ENCODE data around the gene SERGEF. TPM values are rescaled to one million over a fixed set of nuclear protein-coding genes. Genes with fewer than 3 reads are reported as not detected.

Gene SERGEF
- total and polyA plus RNA-seq, 5 experiments from 2014 or later = 46.5 to 70.3 (median 61.8) TPM

DNA sequence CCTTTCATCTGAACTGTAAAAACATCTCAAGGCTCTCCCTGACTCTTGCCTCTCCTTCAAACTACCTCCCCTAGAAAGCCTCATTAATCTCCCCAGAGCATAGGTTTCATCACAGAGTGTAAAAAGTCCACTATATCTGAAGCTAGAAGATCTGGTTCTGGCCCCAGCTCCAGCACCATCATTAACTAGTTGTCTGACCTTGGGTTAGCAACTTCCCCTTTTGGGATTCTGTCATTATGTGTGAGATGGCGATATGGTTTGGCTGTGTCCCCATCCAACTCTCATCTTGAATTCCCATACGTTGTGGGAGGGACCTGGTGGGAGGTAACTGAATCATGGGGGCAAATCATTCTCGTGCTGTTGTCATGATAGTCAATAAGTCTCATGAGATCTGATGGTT, 181.0 kb downstream of the SERGEF start:
- no peak overlapping the region for H3K27ac Mint-ChIP-seq
- H3K27me3 Mint-ChIP-seq = no peaks in the 10 kb centered on the region
- POLR2A ChIA-PET = no interaction called here
- H3K4me1 Mint-ChIP-seq = peaks cover 0 to 6% (median 0%) of the 10 kb centered on the region in 4 donors
- peaks cover 11 to 42% (median 30%) of the 10 kb centered on the region in 3 donors for H3K36me3 Mint-ChIP-seq
- ATAC-seq (no peak), DNase-seq (no peak)
- no peaks in the 10 kb centered on the region for H3K9me3 Mint-ChIP-seq
- no peak overlapping the region for H3K4me3 Mint-ChIP-seq

DNA sequence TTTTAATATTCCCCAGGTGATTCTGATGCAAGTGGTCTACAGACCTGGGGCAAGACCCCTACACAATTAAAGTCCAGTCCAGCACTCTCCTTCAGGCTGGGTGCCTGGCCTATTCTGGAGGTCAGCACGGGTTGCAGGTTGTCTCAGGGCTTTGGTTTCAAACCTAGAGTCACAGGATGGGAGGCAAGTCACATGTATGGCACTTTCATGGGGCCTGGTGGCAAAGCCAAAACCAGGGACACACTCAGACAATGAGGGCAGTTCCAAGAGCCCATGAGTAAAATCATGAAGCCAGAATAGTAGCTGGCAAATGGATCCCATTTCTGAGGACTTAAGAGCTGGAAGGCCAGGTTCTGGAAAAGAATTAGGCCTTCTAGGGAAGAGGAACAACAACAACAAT, 181.6 kb downstream of the SERGEF start:
- H3K4me1 Mint-ChIP-seq = peaks cover 0 to 3% (median 0%) of the 10 kb centered on the region in 4 donors
- H3K4me3 Mint-ChIP-seq = no peak overlapping the region
- ATAC-seq (no peak), DNase-seq (no peak)
- H3K36me3 Mint-ChIP-seq = peaks cover 11 to 44% (median 31%) of the 10 kb centered on the region in 3 donors
- POLR2A ChIA-PET = no interaction called here
- H3K27me3 Mint-ChIP-seq = no peaks in the 10 kb centered on the region
- no peak overlapping the region for H3K27ac Mint-ChIP-seq
- H3K9me3 Mint-ChIP-seq = no peaks in the 10 kb centered on the region

DNA sequence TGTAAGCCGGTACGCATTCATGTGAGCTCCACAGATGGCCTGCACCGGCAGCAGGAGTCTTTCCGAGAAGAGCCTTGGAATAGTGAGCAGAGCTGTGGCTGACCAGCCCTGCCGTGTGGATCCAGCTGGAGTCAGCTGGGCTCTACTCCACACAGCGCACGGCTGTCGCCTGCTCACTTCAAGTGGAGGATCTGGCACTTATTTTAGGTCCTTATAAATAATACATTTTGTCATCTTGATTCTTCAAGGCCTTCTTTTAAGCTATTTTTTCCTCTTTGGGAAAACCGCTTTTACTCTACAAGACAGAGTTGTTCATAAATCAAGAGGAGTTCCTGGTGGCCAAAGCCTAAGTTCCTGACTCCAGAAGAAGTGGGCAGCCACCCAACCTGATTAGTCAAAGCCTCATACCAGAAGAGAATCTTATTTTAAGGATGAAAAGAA, 184.5 kb downstream of the SERGEF start:
- Mint-ChIP-seq H3K27me3 (no peaks in the 10 kb centered on the region), H3K36me3 (peaks cover 11 to 44% (median 33%) of the 10 kb centered on the region in 3 donors), H3K4me1 (peaks cover 0 to 3% (median 1%) of the 10 kb centered on the region in 4 donors), H3K9me3 (no peaks in the 10 kb centered on the region), H3K4me3 (no peak overlapping the region), H3K27ac (no peak overlapping the region)
- ATAC-seq = no peak
- no peak for DNase-seq
- POLR2A ChIA-PET = no interaction called here

DNA sequence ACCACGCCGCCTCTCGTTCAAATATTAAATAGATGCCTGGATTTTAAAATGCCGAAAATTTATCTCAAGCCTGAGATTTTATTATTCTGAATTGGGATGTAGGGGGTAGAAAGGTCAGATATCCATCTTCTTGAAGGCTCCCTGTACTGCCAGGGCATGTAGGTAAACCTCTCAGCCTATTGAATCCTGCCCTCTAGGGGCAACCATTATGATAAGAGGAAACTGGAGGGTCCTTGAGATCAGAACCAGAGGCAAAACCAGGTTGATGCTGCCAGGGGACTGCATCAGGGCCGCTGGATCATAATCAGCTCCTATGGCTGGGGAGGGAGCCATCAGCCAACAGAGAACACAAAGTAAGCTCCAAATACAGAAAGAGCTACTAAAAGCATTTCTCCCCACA, 185.8 kb downstream of the SERGEF start:
- H3K27me3 Mint-ChIP-seq = no peaks in the 10 kb centered on the region
- no peak for ATAC-seq
- no peak for DNase-seq
- peaks cover 0 to 5% (median 1%) of the 10 kb centered on the region in 4 donors for H3K4me1 Mint-ChIP-seq
- H3K36me3 Mint-ChIP-seq = peaks cover 11 to 36% (median 30%) of the 10 kb centered on the region in 3 donors
- POLR2A ChIA-PET = no interaction called here
- H3K4me3 Mint-ChIP-seq = no peak overlapping the region
- H3K27ac Mint-ChIP-seq = peak overlapping the region in 1 of 10 donors; percentile 12
- H3K9me3 Mint-ChIP-seq = no peaks in the 10 kb centered on the region

DNA sequence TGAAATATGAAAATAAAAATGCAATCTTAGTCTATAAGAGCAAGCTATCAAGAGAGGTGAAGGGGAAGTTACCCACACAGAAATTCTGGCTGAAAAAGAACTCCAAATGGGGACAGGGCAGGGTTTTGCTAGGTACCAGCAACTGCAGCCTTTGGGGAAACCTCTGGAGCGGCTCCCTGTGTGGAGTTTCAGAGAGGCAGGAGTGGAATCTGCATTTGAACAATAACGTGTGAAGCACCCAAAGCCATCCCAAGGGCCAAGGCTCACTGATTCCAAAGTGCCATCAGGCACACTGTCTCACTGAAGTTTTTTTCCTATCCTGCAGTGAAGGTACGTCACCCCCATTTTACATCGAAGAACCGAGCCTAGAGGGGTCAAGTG, 190.5 kb downstream of the SERGEF start:
- Mint-ChIP-seq H3K4me1 (peaks cover 0 to 8% (median 1%) of the 10 kb centered on the region in 4 donors), H3K4me3 (no peak overlapping the region), H3K27ac (no peak overlapping the region), H3K36me3 (peaks cover 0 to 18% (median 7%) of the 10 kb centered on the region in 3 donors), H3K27me3 (no peaks in the 10 kb centered on the region), H3K9me3 (no peaks in the 10 kb centered on the region)
- DNase-seq = no peak
- no peak for ATAC-seq
- POLR2A ChIA-PET = no interaction called here

DNA sequence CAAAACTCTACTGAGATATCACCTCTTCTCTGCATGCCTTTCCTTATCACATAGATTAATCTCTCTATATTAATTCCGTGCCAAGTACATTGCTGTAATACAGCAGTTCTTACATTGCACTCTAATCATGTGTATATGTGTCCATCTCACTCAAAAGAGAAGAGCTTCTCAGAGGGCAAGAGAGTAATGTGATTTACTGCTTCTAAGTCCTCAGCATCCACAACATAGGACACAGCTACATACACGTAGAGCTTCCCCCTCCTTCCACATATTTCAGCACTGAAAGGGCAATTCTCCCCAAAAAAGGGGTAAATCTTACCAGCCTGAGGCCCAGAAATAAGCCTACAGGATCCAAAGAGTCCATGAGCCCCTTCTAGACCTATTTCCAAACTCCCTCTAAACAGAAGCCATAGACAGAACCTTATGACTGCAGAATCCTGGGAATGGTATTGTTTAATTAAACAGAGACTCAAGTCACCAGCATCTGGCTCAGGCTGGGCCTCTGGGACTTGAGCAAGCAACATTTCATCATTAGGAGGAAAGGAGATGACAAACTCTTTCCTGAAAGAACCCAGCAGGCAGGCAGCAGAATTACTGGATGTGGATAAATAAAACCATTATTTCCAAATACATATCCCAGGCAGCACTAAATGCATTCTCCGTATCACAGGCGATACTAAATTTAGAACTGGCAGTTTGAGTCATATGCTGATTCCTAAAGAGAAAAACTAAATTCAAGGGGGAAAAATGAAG, 191.0 kb downstream of the SERGEF start:
- Mint-ChIP-seq H3K36me3 (peaks cover 0 to 14% (median 7%) of the 10 kb centered on the region in 3 donors), H3K4me3 (no peak overlapping the region), H3K9me3 (no peaks in the 10 kb centered on the region), H3K27me3 (no peaks in the 10 kb centered on the region), H3K27ac (no peak overlapping the region), H3K4me1 (peaks cover 0 to 8% (median 1%) of the 10 kb centered on the region in 4 donors)
- DNase-seq (no peak), ATAC-seq (no peak)
- POLR2A ChIA-PET = no interaction called here

DNA sequence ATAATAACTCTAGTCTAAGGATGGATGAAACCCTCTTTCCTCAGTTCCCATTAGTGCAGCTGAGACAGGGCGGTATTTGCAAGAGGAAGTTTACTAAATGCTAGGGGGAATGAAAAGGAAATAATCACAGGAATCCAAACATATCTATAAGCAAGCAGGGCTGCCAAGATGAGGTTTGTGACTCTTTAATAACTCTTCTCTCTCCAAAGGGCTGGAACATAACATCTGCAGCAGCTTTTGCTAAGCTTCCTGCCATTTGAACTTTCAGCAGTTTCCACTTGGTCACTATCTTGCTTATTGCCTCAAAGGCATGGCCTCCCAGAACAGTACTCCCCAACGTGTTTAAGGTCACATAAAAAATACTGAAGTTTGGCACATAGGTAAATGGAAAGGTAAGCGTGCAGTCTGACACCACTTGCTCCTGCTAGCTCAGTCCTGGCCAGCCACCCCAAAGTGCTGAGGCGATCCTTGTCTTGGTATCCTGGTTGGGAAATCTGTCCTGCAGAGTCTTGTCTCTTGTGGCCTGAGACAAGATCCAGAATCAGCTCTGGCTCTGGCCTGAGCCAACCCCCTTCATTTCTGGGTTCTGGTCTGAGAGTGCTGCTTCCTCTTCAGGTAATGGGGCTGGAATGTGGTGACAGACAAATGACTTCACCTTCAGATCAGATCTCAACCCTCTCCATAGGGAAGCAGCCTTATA, 196.5 kb downstream of the SERGEF start:
- H3K4me3 Mint-ChIP-seq = no peak overlapping the region
- no peak for ATAC-seq
- POLR2A ChIA-PET = no interaction called here
- peak overlapping the region in 2 of 10 donors; percentile 59 to 61 for H3K27ac Mint-ChIP-seq
- H3K27me3 Mint-ChIP-seq = no peaks in the 10 kb centered on the region
- H3K9me3 Mint-ChIP-seq = no peaks in the 10 kb centered on the region
- DNase-seq = no peak
- H3K4me1 Mint-ChIP-seq = peaks cover 0 to 6% (median 2%) of the 10 kb centered on the region in 4 donors
- peaks cover 0 to 21% (median 8%) of the 10 kb centered on the region in 3 donors for H3K36me3 Mint-ChIP-seq

DNA sequence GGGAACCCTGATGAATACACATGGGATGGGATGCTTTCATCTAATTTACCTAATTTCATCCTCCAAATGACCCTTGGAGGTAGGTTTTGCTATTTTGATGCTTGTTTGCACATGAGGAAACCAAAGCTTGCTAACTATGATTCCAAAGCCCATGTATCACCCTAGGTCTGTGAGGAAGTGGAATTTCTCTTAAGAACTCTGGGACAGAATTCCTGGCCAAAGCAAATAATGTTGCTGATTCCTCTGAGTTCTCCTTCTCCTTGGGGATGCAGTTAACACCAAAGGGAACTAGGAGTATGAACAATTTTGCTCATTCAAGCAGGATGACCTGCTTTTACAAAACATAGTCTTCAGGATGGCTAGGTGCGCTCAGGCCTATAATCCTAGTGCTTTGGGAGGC, 198.3 kb downstream of the SERGEF start:
- POLR2A ChIA-PET = no interaction called here
- Mint-ChIP-seq H3K27me3 (no peaks in the 10 kb centered on the region), H3K4me3 (no peak overlapping the region), H3K36me3 (peaks cover under 1 to 22% (median 13%) of the 10 kb centered on the region in 3 donors), H3K4me1 (peaks cover 0 to 9% (median 0%) of the 10 kb centered on the region in 4 donors), H3K27ac (no peak overlapping the region), H3K9me3 (no peaks in the 10 kb centered on the region)
- no peak for DNase-seq
- no peak for ATAC-seq

DNA sequence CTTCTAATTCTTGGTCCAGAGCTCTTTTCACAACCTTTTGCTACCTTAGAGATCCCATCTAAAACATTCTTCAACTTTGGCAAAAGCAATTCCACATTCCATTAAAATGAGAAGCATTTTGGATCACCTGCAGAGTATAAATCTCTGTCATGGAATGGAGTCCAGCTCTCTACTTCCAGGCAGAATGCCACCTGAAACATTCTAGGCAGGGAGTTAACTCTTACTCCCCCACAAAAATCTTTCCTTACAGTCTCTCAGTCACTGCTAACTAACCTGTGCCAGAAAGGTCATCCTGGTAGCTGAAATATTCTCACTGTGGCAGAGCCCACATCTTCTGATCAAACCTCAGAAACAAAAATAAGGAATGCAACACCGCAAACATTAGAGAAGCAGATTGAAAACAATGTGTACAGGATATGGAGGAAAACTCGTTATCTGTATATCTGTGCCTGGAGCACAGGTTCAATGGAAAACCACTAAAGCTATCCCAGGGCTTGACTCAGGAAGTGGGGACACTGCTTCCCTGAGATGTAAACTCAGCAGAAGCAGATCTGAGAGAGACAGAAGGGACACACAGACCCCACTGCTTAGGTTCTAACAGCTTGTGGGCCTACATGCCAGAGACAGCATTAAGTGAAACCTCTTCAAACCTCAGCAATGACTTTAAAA, 199.3 kb downstream of the SERGEF start:
- Mint-ChIP-seq H3K9me3 (peaks cover 0 to 2% (median 0%) of the 10 kb centered on the region in 9 donors), H3K27me3 (no peaks in the 10 kb centered on the region), H3K27ac (no peak overlapping the region), H3K4me3 (no peak overlapping the region), H3K36me3 (peaks cover 9 to 28% (median 21%) of the 10 kb centered on the region in 3 donors), H3K4me1 (peaks cover 0 to 9% (median 0%) of the 10 kb centered on the region in 4 donors)
- DNase-seq = no peak
- no peak for ATAC-seq
- POLR2A ChIA-PET = no interaction called here

DNA sequence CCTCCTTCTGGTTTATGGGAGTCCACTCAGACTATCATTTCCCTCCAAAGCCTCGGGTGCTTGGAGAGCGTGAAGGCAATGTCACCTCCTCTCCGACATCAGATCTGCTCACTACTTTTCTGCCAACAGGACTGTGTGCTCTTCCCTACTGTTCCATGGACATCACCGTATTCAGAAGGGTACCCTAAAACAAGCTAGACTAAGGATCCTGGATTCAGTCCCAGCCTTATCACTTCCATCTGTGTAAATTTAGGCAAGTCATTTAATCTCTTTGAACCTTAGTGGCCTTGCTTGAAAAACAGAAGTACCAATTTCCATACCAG, 200.0 kb downstream of the SERGEF start:
- Mint-ChIP-seq H3K36me3 (peaks cover 9 to 26% (median 25%) of the 10 kb centered on the region in 3 donors), H3K9me3 (peaks cover 0 to 2% (median 0%) of the 10 kb centered on the region in 9 donors), H3K4me3 (no peak overlapping the region), H3K4me1 (peaks cover 0 to 12% (median 0%) of the 10 kb centered on the region in 4 donors), H3K27ac (no peak overlapping the region), H3K27me3 (no peaks in the 10 kb centered on the region)
- DNase-seq (no peak), ATAC-seq (no peak)
- POLR2A ChIA-PET = no interaction called here

DNA sequence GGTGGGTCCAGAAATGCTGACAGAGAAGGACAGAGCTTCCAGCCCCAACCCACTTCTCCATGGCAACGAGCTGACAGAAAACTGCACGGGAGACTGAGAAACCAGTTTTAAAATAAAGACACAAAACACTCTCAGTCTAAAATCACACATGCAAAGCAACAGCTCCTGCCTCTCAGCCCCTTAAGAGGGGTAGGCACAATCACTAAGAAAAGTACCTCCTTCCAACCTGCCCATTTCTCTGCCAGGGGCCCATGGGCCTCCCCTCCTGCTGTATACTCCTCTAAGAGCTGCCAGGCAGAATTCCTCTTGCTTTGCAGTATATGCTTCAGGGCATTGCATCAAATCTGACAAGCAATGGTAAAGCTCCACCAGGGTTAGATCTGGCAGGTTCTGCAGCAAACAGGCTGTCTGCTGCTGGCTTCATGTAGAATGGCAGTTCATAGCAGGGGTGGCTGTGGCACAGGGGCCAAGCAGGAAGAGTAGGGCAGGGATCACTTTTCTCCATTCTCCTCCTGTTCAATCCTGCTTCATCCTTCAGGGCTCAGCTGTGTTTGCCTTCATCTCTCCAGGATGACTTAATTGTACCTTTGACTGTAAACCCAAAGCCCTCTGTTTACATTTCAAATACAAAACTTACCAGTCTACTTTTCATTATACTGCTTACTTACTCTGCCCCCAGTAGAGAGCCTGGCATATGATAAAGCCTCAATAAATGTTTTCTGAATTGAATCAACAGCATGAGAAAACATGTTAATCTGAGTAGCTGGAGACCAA, 200.6 kb downstream of the SERGEF start:
- DNase-seq = no peak
- Mint-ChIP-seq H3K4me1 (peaks cover 0 to 12% (median 0%) of the 10 kb centered on the region in 4 donors), H3K27me3 (no peaks in the 10 kb centered on the region), H3K27ac (no peak overlapping the region), H3K9me3 (peaks cover 0 to 2% (median 0%) of the 10 kb centered on the region in 9 donors), H3K4me3 (no peak overlapping the region), H3K36me3 (peaks cover 9 to 26% (median 25%) of the 10 kb centered on the region in 3 donors)
- POLR2A ChIA-PET = no interaction called here
- ATAC-seq = no peak

DNA sequence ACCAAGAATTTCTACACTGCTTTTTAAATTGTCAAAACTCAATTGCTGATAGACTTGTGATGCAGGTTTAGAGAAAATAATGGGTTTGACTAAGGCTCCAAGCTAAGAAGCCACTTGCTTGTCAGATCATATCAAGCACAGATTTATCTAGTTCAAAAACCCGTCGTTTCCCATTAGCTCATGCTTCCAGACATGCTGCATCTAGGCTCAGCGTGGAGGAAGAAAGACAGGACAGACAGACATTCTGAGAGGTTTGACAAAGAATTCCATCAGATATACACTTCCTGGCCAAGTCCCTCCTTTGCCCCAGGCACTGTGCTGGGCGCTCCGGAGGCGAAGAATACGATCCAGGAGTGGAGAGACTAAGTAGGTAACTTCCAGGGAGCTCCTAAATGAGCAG, 201.5 kb downstream of the SERGEF start:
- peaks cover 9 to 34% (median 30%) of the 10 kb centered on the region in 3 donors for H3K36me3 Mint-ChIP-seq
- no peak for DNase-seq
- no peak overlapping the region for H3K27ac Mint-ChIP-seq
- H3K4me3 Mint-ChIP-seq = no peak overlapping the region
- H3K9me3 Mint-ChIP-seq = peaks cover 0 to 2% (median 0%) of the 10 kb centered on the region in 9 donors
- no peak for ATAC-seq
- POLR2A ChIA-PET = no interaction called here
- no peaks in the 10 kb centered on the region for H3K27me3 Mint-ChIP-seq
- H3K4me1 Mint-ChIP-seq = peaks cover 0 to 12% (median 0%) of the 10 kb centered on the region in 4 donors
